ENCODE results near the gene RNF32. TPM values are rescaled to one million over a fixed set of nuclear protein-coding genes. Genes with fewer than 3 reads are reported as not detected.
A peak's percentile ranks its signal among the peaks of the same experiment; 100 is the strongest.
"Not testable (repeated sequence)": the region's sequence is repeated elsewhere in the genome, so short reads cannot be mapped to it uniquely, and the experiment has no call there.

Gene RNF32
- polyA plus RNA-seq, 1 donor = 3.7 TPM

DNA sequence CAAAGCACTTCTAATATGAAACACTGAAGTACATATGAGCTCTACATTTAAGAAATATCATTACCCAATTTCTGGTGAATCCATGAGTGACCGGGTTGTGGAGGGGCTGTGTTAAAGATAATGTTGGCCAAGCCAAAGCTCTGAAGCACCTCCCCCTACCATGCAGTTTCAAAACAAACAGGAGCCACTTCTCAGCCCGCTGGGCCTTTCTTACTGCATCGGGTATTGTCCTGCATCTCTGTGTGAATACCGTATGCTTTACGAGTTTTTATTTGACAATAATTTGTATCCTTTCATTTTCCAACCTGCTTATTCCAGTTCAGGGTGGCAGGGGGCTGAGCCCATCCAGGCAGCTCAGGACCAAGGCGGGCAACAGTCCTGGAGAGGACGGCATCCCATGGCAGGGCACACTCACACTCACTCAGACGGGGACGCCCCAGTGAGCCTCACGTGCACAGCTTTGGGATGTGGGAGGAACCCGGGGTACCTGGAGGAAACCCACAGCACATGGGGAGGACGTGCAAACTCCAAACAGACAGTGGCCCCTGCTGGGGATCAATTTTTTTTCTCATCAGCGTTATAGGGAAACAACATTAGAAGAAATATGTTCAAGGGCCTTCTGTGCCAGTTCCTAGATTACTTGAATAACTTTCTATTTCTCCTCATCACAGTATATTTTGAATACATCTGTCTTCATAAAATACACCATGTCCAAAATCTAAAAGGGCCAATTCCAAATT is 1.9 kb downstream of the RNF32 start:
- 87% methylated on average over 3 of the region's 13 CpGs for WGBS (ENCODE audit: insufficient coverage, low lambda C conversion rate)
- no peak overlapping the region for H3K27ac ChIP-seq (ENCODE audit: low read length)
- peaks cover 9% of the 10 kb centered on the region for H3K4me1 ChIP-seq (ENCODE audit: control insufficient read depth, insufficient read depth, low read length)
- no peaks in the 10 kb centered on the region for H3K36me3 ChIP-seq (ENCODE audit: control insufficient read depth, insufficient read depth, low read length)
- DNase-seq = no peak
- H3K4me3 ChIP-seq (ENCODE audit: low read length) = no peak overlapping the region
- no peaks in the 10 kb centered on the region for H3K27me3 ChIP-seq (ENCODE audit: control insufficient read depth, insufficient read depth, low read length)
- H3K9me3 ChIP-seq (ENCODE audit: control insufficient read depth, low read depth, low read length) = peaks cover 13% of the 10 kb centered on the region

DNA sequence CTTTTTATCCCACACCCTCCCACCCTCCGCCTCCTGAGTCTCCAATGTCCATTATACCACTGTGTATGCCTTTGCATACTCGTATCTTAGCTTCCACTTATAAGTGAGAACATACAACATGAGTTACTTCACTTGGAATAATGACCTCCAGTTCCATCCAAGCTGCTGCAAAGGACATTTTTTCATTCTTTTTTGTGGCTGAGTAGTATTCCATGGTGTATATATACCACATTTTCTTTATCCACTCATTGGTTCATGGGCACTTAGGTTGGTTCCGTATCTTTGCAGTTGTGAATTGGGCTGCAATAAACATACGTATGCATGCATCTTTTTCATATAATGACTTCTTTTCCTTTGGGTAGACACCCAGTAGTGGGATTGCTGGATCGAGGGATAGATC is 6.8 kb downstream of the RNF32 start:
- H3K27me3 ChIP-seq (ENCODE audit: control insufficient read depth, insufficient read depth, low read length); H3K27ac ChIP-seq (ENCODE audit: low read length); DNase-seq; H3K4me3 ChIP-seq (ENCODE audit: low read length); H3K36me3 ChIP-seq (ENCODE audit: control insufficient read depth, insufficient read depth, low read length); H3K9me3 ChIP-seq (ENCODE audit: control insufficient read depth, low read depth, low read length); H3K4me1 ChIP-seq (ENCODE audit: control insufficient read depth, insufficient read depth, low read length): not testable (repeated sequence)
- 100% methylated on average over 1 of the region's 5 CpGs for whole genome bisulfite sequencing (ENCODE audit: insufficient coverage, low lambda C conversion rate)

DNA sequence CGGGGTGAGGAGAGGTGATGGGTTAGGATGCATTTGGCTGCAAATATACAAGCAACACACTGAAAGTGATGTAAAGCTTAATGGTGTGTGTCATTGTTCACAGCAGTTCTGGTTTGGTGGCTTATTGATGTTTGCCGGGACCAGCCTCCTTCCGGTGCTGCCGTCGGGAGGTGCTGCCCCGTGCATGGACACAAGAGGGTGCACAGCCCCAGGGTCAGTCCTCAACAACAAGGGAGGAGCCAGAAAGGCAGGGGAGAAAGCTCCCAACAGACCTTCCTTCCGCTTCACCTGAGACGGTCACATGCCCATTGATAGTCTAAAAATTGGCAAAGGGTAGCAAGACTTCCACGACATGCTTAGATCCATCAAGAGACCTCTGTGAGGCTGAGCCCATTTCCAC is 9.5 kb downstream of the RNF32 start:
- H3K4me3 ChIP-seq (ENCODE audit: low read length) = no peak overlapping the region
- H3K4me1 ChIP-seq (ENCODE audit: control insufficient read depth, insufficient read depth, low read length) = no peaks in the 10 kb centered on the region
- no peak overlapping the region for H3K27ac ChIP-seq (ENCODE audit: low read length)
- H3K36me3 ChIP-seq (ENCODE audit: control insufficient read depth, insufficient read depth, low read length) = no peaks in the 10 kb centered on the region
- H3K9me3 ChIP-seq (ENCODE audit: control insufficient read depth, low read depth, low read length) = no peaks in the 10 kb centered on the region
- WGBS (ENCODE audit: insufficient coverage, low lambda C conversion rate) = 80% methylated on average over 1 of the region's 9 CpGs
- no peaks in the 10 kb centered on the region for H3K27me3 ChIP-seq (ENCODE audit: control insufficient read depth, insufficient read depth, low read length)
- DNase-seq = peak; percentile 19 to 50

DNA sequence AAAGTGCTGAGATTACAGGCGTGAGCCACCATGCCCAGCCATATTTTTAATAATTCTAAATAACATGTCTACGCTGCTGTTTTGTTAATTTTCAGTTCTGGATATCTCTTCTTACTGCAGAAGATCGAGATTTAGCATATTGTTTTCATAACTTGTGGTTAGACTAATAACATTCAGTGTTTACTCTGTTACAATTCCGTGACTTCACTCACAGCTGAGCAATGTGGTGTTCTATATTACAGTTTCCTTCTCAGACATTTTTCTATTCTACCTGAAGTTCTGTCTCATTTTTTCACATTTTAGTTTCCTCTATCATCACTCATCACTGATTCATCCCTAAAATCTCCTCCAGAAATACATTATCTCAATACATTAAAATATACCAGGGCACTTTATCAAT is 10.9 kb downstream of the RNF32 start:
- WGBS (ENCODE audit: insufficient coverage, low lambda C conversion rate) = 100% methylated on average over 2 of the region's 4 CpGs

DNA sequence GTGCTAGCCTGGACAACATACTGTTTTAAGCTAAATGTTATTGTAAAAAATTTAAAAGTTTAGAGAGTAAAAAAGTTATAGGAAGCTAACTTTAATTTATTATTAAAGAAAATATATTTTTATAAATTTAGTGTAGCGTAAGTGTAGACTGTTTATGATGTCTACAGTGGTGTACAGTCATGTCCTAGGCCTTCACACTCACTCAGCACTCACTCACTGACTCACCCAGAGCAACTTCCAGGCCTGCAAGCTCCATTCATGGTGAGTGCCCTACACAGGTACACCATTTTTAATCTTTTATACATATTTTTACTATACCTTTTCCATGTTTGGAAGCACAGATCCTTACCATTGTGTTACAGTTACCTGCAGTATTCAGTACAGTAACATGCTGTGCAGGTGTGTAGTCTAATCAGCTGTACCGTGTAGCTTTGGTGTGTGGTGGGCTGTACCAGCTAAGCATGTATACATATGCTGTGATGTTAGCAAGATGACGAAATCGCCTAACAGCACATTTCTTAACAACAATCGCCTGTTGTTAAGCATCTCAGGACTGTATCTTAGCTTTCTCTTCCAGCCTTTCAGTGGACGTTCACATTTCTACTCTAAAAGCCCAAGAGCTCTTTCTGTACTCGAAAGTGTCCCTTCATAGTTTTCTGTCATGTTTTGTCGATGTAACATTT is 12.5 kb downstream of the RNF32 start:
- no peaks in the 10 kb centered on the region for H3K36me3 ChIP-seq (ENCODE audit: control insufficient read depth, insufficient read depth, low read length)
- no peaks in the 10 kb centered on the region for H3K27me3 ChIP-seq (ENCODE audit: control insufficient read depth, insufficient read depth, low read length)
- no peaks in the 10 kb centered on the region for H3K4me1 ChIP-seq (ENCODE audit: control insufficient read depth, insufficient read depth, low read length)
- WGBS (ENCODE audit: insufficient coverage, low lambda C conversion rate) = no CpG with 5 or more reads among the region's 8 CpGs
- no peak overlapping the region for H3K4me3 ChIP-seq (ENCODE audit: low read length)
- H3K27ac ChIP-seq (ENCODE audit: low read length) = no peak overlapping the region
- peaks cover 2% of the 10 kb centered on the region for H3K9me3 ChIP-seq (ENCODE audit: control insufficient read depth, low read depth, low read length)
- DNase-seq = no peak

More for the DNA sequence above, 10.9 kb downstream of the RNF32 start:
- Histone ChIP-seq H3K4me3 (ENCODE audit: low read length) (no peak overlapping the region), H3K27me3 (ENCODE audit: control insufficient read depth, insufficient read depth, low read length) (no peaks in the 10 kb centered on the region), H3K4me1 (ENCODE audit: control insufficient read depth, insufficient read depth, low read length) (no peaks in the 10 kb centered on the region), H3K36me3 (ENCODE audit: control insufficient read depth, insufficient read depth, low read length) (no peaks in the 10 kb centered on the region), H3K27ac (ENCODE audit: low read length) (no peak overlapping the region), H3K9me3 (ENCODE audit: control insufficient read depth, low read depth, low read length) (no peaks in the 10 kb centered on the region)
- DNase-seq = no peak

DNA sequence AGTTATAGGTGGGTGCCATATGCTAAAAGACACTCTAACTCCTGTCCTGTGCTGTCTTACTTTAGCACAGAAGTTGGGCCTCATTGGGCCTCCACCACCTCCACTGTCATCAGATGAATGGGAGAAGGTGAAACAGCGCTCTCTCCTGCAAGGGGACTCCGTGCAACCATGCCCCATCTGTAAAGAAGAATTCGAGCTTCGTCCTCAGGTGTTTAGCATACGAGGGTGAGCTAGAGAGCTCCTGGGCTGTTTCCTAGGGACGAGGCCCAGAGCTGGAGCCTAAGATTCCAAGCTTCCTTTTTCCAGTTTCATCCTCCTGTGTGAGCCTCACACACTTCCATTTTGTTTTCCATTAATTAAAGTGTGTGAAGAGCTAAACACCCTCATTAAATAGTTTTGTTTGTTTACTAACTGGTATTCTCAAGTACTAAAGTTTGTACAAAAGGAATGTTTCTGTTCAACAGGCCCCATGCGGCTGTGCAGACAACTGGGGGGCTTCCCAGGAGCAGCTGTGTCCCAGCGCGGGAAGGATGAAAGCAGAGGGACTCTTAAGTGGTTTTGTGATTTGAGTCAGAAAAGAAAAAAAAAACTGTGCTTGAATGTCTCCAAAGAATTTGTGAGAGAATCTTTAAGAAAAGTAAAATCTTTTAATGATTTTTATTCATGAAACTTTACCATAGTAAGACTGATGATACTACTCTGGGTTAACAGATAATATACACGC is 14.1 kb downstream of the RNF32 start:
- 100% methylated on average over 3 of the region's 10 CpGs for WGBS (ENCODE audit: insufficient coverage, low lambda C conversion rate)
- Histone ChIP-seq H3K4me3 (ENCODE audit: low read length) (no peak overlapping the region), H3K36me3 (ENCODE audit: control insufficient read depth, insufficient read depth, low read length) (no peaks in the 10 kb centered on the region), H3K27ac (ENCODE audit: low read length) (no peak overlapping the region), H3K27me3 (ENCODE audit: control insufficient read depth, insufficient read depth, low read length) (no peaks in the 10 kb centered on the region), H3K4me1 (ENCODE audit: control insufficient read depth, insufficient read depth, low read length) (no peaks in the 10 kb centered on the region), H3K9me3 (ENCODE audit: control insufficient read depth, low read depth, low read length) (peaks cover 2% of the 10 kb centered on the region)
- no peak for DNase-seq

DNA sequence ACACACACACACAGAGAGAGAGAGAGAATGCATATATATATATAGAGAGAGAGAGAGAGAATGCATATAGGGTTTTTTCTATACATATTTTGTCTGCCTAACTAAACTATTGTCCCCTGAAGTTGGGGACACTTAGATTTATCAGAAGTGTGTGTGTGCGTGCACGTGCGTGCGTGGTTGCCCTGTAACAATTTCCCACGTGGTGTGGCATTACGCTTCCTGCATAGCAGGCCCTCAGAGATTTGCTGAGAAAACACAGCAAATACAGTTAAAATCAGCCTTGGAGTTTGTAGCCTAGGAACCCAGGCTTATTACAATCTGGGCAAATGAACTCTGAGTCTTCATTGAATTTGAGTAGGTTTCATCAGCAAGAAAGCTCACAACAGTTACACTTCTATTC is 14.7 kb downstream of the RNF32 start:
- Histone ChIP-seq H3K36me3 (ENCODE audit: control insufficient read depth, insufficient read depth, low read length) (no peaks in the 10 kb centered on the region), H3K4me1 (ENCODE audit: control insufficient read depth, insufficient read depth, low read length) (no peaks in the 10 kb centered on the region), H3K27me3 (ENCODE audit: control insufficient read depth, insufficient read depth, low read length) (no peaks in the 10 kb centered on the region), H3K27ac (ENCODE audit: low read length) (no peak overlapping the region), H3K9me3 (ENCODE audit: control insufficient read depth, low read depth, low read length) (peaks cover 2% of the 10 kb centered on the region), H3K4me3 (ENCODE audit: low read length) (no peak overlapping the region)
- WGBS (ENCODE audit: insufficient coverage, low lambda C conversion rate) = no CpG with 5 or more reads among the region's 6 CpGs
- DNase-seq = no peak

DNA sequence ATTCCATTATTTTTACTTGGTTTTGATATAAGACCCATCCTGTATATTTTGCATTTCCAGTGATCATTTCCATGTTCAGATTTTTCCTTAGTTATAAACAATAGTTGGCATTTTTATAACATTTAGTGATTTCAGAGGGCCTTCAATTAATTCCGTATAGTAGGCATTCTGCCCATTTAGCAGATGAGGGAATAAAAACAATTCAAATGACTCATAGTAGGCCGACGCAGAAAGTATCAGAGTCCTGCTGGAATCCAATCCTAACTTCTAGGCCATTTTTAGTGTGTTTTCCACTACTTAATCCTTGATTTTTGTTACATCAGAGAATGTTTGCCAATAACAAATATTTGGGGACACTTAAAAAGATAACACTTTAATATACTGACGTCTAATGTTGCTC is 15.4 kb downstream of the RNF32 start:
- Histone ChIP-seq H3K27me3 (ENCODE audit: control insufficient read depth, insufficient read depth, low read length) (no peaks in the 10 kb centered on the region), H3K4me1 (ENCODE audit: control insufficient read depth, insufficient read depth, low read length) (peaks cover 5% of the 10 kb centered on the region), H3K27ac (ENCODE audit: low read length) (no peak overlapping the region), H3K9me3 (ENCODE audit: control insufficient read depth, low read depth, low read length) (peaks cover 2% of the 10 kb centered on the region), H3K36me3 (ENCODE audit: control insufficient read depth, insufficient read depth, low read length) (no peaks in the 10 kb centered on the region), H3K4me3 (ENCODE audit: low read length) (no peak overlapping the region)
- 78% methylated on average over 4 of the region's 4 CpGs for WGBS (ENCODE audit: insufficient coverage, low lambda C conversion rate)
- no peak for DNase-seq

DNA sequence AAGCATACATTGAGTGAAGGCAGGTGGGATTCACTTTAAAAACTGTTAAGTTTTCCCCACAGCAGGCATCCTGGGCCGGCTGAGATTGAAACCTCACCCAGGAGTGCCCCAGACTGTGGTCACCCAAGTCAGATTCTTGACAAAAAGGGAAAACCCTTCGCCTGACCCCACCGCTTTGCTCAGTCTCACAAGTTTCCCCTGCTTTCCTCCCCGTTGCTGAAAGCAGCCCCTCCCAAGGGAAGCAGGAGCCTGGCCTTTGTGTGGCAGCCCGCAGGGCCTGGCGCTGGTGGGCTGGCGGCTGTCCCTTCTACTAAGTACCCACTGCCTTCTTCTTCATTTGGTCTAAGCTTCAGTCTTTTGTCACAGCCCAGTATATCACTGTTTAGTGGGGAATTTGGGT is 16.0 kb downstream of the RNF32 start:
- WGBS (ENCODE audit: insufficient coverage, low lambda C conversion rate) = no CpG with 5 or more reads among the region's 7 CpGs
- Histone ChIP-seq H3K27me3 (ENCODE audit: control insufficient read depth, insufficient read depth, low read length) (no peaks in the 10 kb centered on the region), H3K9me3 (ENCODE audit: control insufficient read depth, low read depth, low read length) (peaks cover 2% of the 10 kb centered on the region), H3K4me3 (ENCODE audit: low read length) (no peak overlapping the region), H3K27ac (ENCODE audit: low read length) (no peak overlapping the region), H3K36me3 (ENCODE audit: control insufficient read depth, insufficient read depth, low read length) (no peaks in the 10 kb centered on the region), H3K4me1 (ENCODE audit: control insufficient read depth, insufficient read depth, low read length) (peaks cover 11% of the 10 kb centered on the region)
- no peak for DNase-seq

DNA sequence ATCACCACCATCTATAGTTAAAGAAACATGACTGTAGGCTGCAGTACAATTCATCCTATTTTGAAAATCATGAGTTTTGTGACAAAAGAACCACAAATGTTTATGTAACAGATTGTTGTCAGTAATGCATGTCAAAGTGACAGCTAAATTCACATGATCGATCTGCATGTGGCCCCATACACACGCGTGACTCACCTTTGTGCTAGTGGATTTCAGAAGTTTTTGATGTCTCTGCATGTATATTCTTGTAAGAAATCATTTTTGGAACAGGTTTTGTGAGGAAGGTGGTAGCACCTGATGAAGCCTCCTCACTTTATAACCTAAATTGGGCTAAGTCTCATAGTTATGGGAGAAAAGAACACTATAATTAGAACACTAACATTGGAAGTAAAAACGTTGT is 17.1 kb downstream of the RNF32 start:
- Histone ChIP-seq H3K9me3 (ENCODE audit: control insufficient read depth, low read depth, low read length) (peaks cover 2% of the 10 kb centered on the region), H3K27me3 (ENCODE audit: control insufficient read depth, insufficient read depth, low read length) (no peaks in the 10 kb centered on the region), H3K4me1 (ENCODE audit: control insufficient read depth, insufficient read depth, low read length) (peaks cover 16% of the 10 kb centered on the region), H3K36me3 (ENCODE audit: control insufficient read depth, insufficient read depth, low read length) (no peaks in the 10 kb centered on the region), H3K4me3 (ENCODE audit: low read length) (no peak overlapping the region), H3K27ac (ENCODE audit: low read length) (no peak overlapping the region)
- no peak for DNase-seq
- WGBS (ENCODE audit: insufficient coverage, low lambda C conversion rate) = 50% methylated on average over 1 of the region's 4 CpGs
